RWPE2 (cell line): Measurements from ENCODE around the gene SULT1A1.
"Not testable (repeated sequence)": the region's sequence is repeated elsewhere in the genome, so short reads cannot be mapped to it uniquely, and the experiment has no call there.

ENCODE experiments used
- ATAC-seq: fragments of 200-7000 bp; cut with Tn5 transposase; 3 replicates; pipeline ENCODE4 v1.9.1; 2021; ENCODE audit warnings: low read depth
- DNase-seq: peaks from one replicate; pipeline ENCODE4 v3.0.0-alpha.2; 2020; ENCODE audit warnings: low spot score
- H3K27ac ChIP-seq: fragments of 450-650 bp; 2 replicates; pipeline ENCODE4 v1.5.1; 2017; ENCODE audit warnings: mild to moderate bottlenecking; ENCODE audit not compliant: poor library complexity, severe bottlenecking
- H3K27me3 ChIP-seq: fragments of 250-450 bp; sonication (Bioruptor Pico); 2 replicates; pipeline ENCODE4 v1.5.1; 2021; ENCODE audit warnings: mild to moderate bottlenecking, moderate library complexity; ENCODE audit not compliant: insufficient read depth, poor library complexity, severe bottlenecking
- H3K36me3 ChIP-seq: fragments of 250-450 bp; sonication (Bioruptor Pico); 2 replicates; pipeline ENCODE4 v1.5.1; 2020; ENCODE audit warnings: low read depth, mild to moderate bottlenecking, moderate library complexity
- H3K4me1 ChIP-seq: fragments of 250-450 bp; sonication (Bioruptor Pico); 2 replicates; pipeline ENCODE4 v1.5.1; 2021; ENCODE audit warnings: mild to moderate bottlenecking, moderate library complexity; ENCODE audit not compliant: insufficient read depth, poor library complexity, severe bottlenecking
- H3K4me3 ChIP-seq: fragments of 250-450 bp; sonication (Bioruptor Pico); 2 replicates; pipeline ENCODE4 v1.5.1; 2021; ENCODE audit warnings: mild to moderate bottlenecking, moderate library complexity; ENCODE audit not compliant: severe bottlenecking
- H3K9me3 ChIP-seq: fragments of 250-450 bp; sonication (Bioruptor Pico); 2 replicates; pipeline ENCODE4 v1.5.1; 2021; ENCODE audit warnings: mild to moderate bottlenecking, moderate library complexity; ENCODE audit not compliant: severe bottlenecking
- TF ChIP-seq, protein P1 (sequence below): fragments of 450-650 bp; IDR thresholded peaks from one replicate; pipeline ENCODE4 v1.5.1; 2017; ENCODE audit warnings: mild to moderate bottlenecking, moderate library complexity; ENCODE audit not compliant: poor library complexity, severe bottlenecking

The SULT1A1 gene

DNA sequence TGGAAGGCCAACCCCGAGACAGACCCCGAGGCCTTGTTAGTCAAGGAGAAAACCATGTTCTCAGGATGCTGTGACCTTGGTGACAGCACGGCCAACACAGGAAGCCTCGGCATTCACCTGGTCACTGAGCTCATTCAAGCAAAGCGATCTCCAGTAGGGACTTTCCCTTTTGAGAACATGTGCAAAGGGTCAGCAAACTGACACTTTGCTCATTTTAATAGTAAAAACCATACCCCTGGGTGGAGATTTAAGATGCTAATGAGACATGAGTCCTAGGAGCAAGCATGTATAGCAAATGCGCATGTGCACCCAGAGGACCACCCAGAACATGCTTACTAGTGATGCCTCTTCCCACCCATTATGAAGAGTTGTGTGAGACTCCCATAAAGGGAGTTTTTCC is 7.3 kb downstream of the SULT1A1 start:
- DNase-seq = no peak
- Histone ChIP-seq H3K9me3 (no peaks in the 10 kb centered on the region), H3K4me3 (no peak overlapping the region), H3K27ac (no peak overlapping the region), H3K4me1 (no peaks in the 10 kb centered on the region), H3K27me3 (no peaks in the 10 kb centered on the region), H3K36me3 (no peaks in the 10 kb centered on the region)
- ATAC-seq = no peak
- TF ChIP-seq, protein P1, sequence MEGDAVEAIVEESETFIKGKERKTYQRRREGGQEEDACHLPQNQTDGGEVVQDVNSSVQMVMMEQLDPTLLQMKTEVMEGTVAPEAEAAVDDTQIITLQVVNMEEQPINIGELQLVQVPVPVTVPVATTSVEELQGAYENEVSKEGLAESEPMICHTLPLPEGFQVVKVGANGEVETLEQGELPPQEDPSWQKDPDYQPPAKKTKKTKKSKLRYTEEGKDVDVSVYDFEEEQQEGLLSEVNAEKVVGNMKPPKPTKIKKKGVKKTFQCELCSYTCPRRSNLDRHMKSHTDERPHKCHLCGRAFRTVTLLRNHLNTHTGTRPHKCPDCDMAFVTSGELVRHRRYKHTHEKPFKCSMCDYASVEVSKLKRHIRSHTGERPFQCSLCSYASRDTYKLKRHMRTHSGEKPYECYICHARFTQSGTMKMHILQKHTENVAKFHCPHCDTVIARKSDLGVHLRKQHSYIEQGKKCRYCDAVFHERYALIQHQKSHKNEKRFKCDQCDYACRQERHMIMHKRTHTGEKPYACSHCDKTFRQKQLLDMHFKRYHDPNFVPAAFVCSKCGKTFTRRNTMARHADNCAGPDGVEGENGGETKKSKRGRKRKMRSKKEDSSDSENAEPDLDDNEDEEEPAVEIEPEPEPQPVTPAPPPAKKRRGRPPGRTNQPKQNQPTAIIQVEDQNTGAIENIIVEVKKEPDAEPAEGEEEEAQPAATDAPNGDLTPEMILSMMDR = no peak

DNA sequence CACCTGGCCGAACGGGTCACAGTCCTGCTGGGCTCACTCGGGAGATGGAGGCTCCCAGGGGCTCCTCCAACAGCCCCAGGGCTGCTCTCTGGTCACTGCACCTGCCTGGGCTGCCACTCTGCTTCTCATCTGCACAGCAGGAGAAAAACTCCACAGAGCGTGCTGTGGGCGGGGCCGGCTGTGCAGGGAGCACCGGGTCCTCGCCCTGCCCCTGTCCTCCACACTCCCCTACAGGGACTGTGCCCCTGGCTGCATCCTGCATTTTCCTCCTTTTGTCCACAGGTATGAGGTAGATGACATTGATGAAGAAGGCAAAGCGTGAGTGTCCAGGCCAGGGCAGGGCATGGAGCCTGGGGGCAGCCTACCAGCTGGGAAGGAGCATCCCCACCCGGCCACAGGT is 7.8 kb downstream of the SULT1A1 start:
- ATAC-seq, H3K27me3 ChIP-seq, H3K4me1 ChIP-seq, H3K36me3 ChIP-seq, H3K9me3 ChIP-seq, DNase-seq, H3K27ac ChIP-seq, H3K4me3 ChIP-seq: not testable (repeated sequence)

DNA sequence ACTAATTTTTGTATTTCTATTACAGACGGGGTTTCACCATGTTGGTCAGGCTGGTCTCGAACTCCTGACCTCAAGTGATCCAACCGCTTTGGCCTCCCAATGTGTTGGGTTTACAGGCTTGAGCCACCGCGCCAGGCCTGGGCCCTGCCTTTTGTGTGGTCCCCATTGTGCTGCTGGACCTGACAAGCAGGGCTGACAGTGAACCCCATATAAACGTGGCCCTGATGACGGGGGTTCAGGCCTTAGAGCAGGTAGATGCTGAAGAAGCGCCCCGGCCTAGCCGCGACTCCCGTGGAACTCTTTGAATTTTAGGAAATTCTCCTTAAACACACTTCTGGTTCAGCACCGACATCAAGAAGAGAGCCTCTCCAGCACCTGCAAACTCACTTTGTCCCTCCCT is 8.3 kb downstream of the SULT1A1 start:
- not testable (repeated sequence) for DNase-seq, H3K36me3 ChIP-seq, H3K9me3 ChIP-seq, H3K4me3 ChIP-seq, H3K27me3 ChIP-seq, ATAC-seq, H3K4me1 ChIP-seq, H3K27ac ChIP-seq

DNA sequence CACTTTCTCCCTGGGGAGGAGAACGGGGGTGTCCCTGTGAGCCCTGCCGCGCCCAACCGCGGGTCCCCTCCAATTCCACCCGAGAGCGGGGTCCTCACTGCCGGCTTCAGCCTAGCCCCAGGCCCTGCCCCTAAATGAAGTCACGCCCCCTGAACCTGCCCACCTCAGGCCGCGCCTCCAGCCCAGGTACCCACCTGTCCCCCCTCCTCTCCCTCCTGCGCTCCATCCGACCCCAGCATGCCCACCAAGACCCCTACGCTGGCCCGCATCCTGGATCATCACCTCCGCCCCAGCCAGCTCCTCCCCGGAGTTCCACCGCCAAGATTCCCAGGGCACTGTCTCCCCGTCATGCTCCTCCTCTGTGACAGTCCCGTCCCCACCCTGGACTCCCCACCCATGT is 8.9 kb downstream of the SULT1A1 start:
- H3K27ac ChIP-seq, H3K36me3 ChIP-seq, H3K4me1 ChIP-seq, H3K9me3 ChIP-seq, ATAC-seq, DNase-seq, H3K4me3 ChIP-seq, H3K27me3 ChIP-seq: not testable (repeated sequence)

DNA sequence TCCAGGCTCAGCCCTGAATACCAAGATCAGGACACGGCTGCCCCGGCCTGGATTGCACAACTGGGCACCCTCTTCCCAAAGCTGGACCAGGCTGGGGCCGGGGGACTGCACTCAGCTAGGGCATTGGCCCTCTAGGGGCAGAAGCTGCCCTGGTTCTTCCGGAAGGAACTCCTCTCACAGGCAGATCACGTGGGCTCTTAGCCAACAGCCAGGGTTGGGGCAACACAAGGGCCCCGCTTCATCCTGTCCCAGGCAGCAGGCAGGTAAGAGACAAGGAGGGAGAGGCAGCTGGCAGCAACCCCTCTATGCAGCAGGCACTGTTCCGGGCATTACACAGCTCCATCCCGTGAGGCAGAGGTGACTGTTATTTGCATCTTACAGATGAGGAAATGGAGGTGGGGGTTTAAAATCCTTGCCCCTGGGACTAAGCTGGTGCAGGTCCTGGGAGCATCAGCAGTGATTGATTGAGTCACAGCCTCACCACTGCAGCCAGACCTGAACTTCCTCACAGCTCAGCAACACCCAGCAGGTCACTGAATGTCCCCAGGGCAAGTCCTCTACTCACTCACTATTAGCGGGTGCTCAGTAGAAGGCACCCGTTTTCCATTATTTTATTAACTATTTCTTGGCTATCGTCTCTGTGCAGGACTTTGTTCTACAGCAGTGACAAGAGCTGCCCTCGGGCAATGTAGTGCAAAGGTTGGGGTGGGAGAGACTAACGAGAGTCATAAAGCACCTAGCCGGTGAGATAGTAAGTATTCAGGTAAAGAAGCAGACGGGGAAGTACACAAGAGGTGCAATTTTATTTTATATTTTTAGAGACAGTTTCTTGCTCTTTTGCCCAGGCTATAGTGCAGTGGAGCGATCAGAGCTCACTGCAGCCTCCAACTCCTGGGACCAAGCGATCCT is 10.2 kb downstream of the SULT1A1 start:
- not testable (repeated sequence) for DNase-seq, H3K27ac ChIP-seq, H3K27me3 ChIP-seq, H3K4me3 ChIP-seq, H3K9me3 ChIP-seq, H3K36me3 ChIP-seq, H3K4me1 ChIP-seq
- peak; percentile 62 for ATAC-seq

DNA sequence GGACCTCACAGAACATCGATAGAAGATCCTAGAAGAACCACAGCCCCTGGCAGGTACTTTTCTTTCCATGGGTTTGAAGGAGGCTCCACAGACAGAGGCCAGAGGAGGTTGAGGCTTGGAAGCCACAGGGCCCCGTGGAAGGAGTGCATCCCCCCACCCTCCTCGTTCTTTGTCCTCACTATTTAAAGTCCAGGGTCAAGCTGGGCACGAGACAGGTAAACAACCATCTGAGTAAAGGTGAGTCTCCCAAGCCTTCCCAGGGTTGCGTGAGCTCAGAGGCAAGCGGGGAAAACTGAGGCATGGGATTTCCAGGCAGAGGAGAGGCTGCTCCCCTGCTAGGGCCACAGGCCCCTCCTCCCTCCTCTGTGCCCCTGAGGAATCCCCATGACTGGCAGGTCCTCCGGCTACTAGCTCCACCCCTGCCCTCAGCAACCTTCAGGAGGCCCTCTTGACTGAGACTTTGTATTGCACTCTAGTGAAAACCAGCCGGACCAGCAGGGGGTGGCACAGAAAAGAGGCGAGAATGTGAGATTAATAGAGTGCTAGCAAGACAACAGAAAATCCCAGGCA is 12.1 kb downstream of the SULT1A1 start:
- H3K36me3 ChIP-seq = no peaks in the 10 kb centered on the region
- no peak overlapping the region for H3K27ac ChIP-seq
- TF ChIP-seq, protein P1 = no peak
- no peaks in the 10 kb centered on the region for H3K9me3 ChIP-seq
- ATAC-seq (no peak), DNase-seq (no peak)
- no peaks in the 10 kb centered on the region for H3K27me3 ChIP-seq
- no peak overlapping the region for H3K4me3 ChIP-seq
- H3K4me1 ChIP-seq = no peaks in the 10 kb centered on the region
